GM23338 (cell line): ENCODE measurements around the gene ACTR5. TPM values are rescaled to one million over a fixed set of nuclear protein-coding genes. Genes with fewer than 3 reads are reported as not detected.

Experiments
- CREB1 ChIP-seq: fragments of 250-450 bp; sonication (Bioruptor Pico); IDR thresholded peaks from 2 replicates; pipeline ENCODE4 v1.5.0; 2020; ENCODE audit warnings: low read depth, mild to moderate bottlenecking, moderate library complexity
- EZH2 ChIP-seq: fragments of 200-600 bp; sonication (generic); IDR thresholded peaks from one replicate; pipeline ENCODE4 v1.8.0; 2017; ENCODE audit warnings: antibody characterized with exemption, mild to moderate bottlenecking, low read depth; ENCODE audit not compliant: unreplicated experiment
- ZNF114 ChIP-seq: fragments of 250-450 bp; sonication (Bioruptor Pico); IDR thresholded peaks from 2 replicates; pipeline ENCODE4 v1.5.0; 2020; ENCODE audit warnings: mild to moderate bottlenecking, moderate library complexity
- polyA plus RNA-seq: library from polyadenylated mRNA; unstranded; fragments of >200 nt; fragmentation: Nextera tagmentation; extraction: Ambion mirVana; gene quantifications from 2 replicates; pipeline ENCODE4 v1.2.1, GENCODE V29; 2016
- small RNA-seq: library from RNA; depleted of rRNA; stranded (forward); fragments of <200 nt; gene quantifications from one replicate; pipeline ENCODE3, GENCODE V24; 2014; ENCODE audit warnings: low replicate concordance
- total RNA-seq: library from RNA; depleted of rRNA; stranded (reverse); fragments of >200 nt; shearing (Covaris generic); gene quantifications from 2 replicates; pipeline ENCODE4 v1.2.3, GENCODE V29; 2014; rRNA removed

Gene ACTR5
- total and polyA plus RNA-seq, 2 experiments from 2014 or later: 8.4 to 21.8 TPM

DNA sequence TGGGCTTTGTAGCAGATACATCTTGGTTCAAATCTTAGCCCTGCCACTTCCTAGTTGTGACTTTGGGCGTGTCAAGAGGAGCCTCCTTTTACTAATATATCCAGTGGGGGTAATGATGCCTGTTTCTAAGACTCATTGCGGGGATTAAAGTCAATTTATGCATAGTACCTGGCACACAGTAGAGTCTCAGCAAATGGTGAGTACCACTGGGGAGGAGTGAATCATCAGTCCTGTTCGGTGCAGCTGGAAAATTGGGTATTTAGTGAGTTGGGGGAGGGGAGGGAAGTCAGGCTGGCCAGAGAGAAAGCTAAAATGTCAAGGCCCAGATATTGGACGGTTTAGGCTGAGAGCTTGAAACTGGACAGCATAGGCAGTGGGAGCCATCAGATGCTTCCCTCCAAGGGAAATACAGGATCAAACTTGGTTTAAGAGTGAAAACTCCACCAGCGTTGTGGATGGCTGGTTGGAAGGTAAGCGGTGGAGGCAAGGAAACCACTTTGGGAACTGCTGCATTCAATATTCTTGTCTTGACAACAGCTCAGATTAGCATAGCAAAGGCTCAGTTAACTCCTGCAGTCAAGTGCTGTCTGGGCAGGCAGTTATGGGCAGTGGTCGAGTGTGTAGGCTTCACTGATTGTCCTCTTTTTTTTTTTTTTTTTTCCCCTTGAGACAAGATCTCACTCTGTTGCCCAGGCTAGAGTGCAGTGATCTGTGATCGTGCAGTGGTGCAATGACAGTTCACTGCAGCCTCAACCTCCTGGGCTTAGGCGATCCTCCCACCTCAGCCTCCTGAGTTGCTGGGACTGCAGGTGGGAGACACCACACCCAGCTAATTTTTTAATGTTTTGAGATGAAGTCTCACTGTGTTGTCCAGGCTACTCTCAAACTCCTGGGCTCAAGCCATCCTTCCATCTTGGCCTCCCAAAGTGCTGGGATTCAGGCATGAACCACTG is 70.1 kb downstream of the ACTR5 start (continued):
- TF ChIP-seq EZH2 (no peak), ZNF114 (CRISPR knock-in tag) (no peak), CREB1 (CRISPR knock-in tag) (no peak)

Small RNA genes lying within 50 kb of the gene (small RNA-seq; reads per million reads assigned to genes)
- gene RF00017: not detected

Other genes with a start within 250 kb of the ACTR5 start
- gene ADIG, start 167.3 kb upstream of the ACTR5 start, total RNA-seq: not detected in 2 replicates
- gene ADIG, start 167.3 kb upstream of the ACTR5 start, polyA plus RNA-seq: not detected in 2 replicates
- 0.21 and 1.5 TPM in 2 replicates for gene ARHGAP40, start 146.7 kb upstream of the ACTR5 start, total RNA-seq
- 0.30 TPM in 1 of 2 replicates, not detected in the other for gene ARHGAP40, start 146.7 kb upstream of the ACTR5 start, polyA plus RNA-seq
- 0.08 and 0.87 TPM in 2 replicates for gene SLC32A1, start 24.0 kb upstream of the ACTR5 start, total RNA-seq
- 0.09 TPM in 1 of 2 replicates, not detected in the other for gene SLC32A1, start 24.0 kb upstream of the ACTR5 start, polyA plus RNA-seq
- 11.5 and 12.0 TPM in 2 replicates for gene PPP1R16B, start 57.2 kb downstream of the ACTR5 start, total RNA-seq
- gene PPP1R16B, start 57.2 kb downstream of the ACTR5 start, polyA plus RNA-seq: 1.5 and 1.6 TPM in 2 replicates
- gene FAM83D, start 178.0 kb downstream of the ACTR5 start, total RNA-seq: 81.6 and 91.3 TPM in 2 replicates
- gene FAM83D, start 178.0 kb downstream of the ACTR5 start, polyA plus RNA-seq: 31.1 and 33.3 TPM in 2 replicates
- 20.1 and 25.9 TPM in 2 replicates for gene DHX35, start 213.9 kb downstream of the ACTR5 start, total RNA-seq
- gene DHX35, start 213.9 kb downstream of the ACTR5 start, polyA plus RNA-seq: 8.3 TPM in 2 replicates